ENCODE data around the gene KIRREL3. TPM values are rescaled to one million over a fixed set of nuclear protein-coding genes. Genes with fewer than 3 reads are reported as not detected.

KIRREL3 gene
- total and polyA plus RNA-seq, 2 of the 8 experiments (the other 6 are each of a cell fraction or from before 2014, with no cell fraction given): 0.29 to 0.32 TPM

DNA sequence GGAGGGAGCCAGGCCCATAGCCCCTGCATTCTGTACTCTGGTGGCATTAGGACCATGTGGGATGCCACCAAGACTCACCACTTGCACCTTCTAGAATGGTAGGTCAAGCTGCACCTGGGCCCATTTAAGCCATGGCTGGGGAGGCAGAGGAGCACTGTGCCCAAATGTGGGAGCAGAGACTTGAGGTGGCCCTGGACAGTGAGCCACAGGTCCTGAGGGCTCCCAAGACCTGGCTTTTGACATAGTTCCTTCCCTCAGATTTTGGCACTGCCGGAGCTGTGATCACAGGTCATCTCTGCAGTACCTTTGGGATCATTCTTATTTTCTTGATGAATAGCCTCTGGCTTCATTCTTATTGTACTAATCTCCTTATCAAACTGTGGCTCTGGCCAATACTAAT, 601.8 kb downstream of the KIRREL3 start:
- no peaks in the 10 kb centered on the region for H3K9me3 ChIP-seq (ENCODE audit: insufficient read depth in 2 of 2, low read depth in 1 of 2, low read length in 1 of 2)
- POLR2A ChIA-PET (ENCODE audit: partially characterized antibody): no interaction called here
- no peak overlapping the region for H3K18ac ChIP-seq (ENCODE audit: extremely low read depth, low read length)
- no peak overlapping the region for H3K9ac ChIP-seq (replicated peaks in 1 of 4; ENCODE audit: extremely low read depth in 1 of 4, low read depth in 3 of 4, low read length in 3 of 4)
- H3K4me2 ChIP-seq (ENCODE audit: insufficient read depth in 1 of 2, low read depth in 2 of 2, low read length in 2 of 2): no peak overlapping the region
- no peak overlapping the region for H2BK120ac ChIP-seq (replicated peaks; ENCODE audit: low read depth, low read length)
- no peak overlapping the region for H3K4me3 ChIP-seq (ENCODE audit: extremely low read depth in 1 of 4, insufficient read depth in 2 of 4, low read depth in 3 of 4, low read length in 4 of 4)
- no peak overlapping the region for H3K56ac ChIP-seq (replicated peaks; ENCODE audit: insufficient read length, low read depth, low read length)
- DNase-seq (ENCODE audit: low read depth in 1 of 2, low spot score in 2 of 2) (no peak), FAIRE-seq (no peak)
- H3K79me2 ChIP-seq (ENCODE audit: control insufficient read depth in 1 of 2, insufficient read depth in 2 of 2, low read length in 2 of 2): no peaks in the 10 kb centered on the region; a peak in 1 of 4 replicates
- TF ChIP-seq TEAD4 (IDR thresholded peaks at IDR 0.05; ENCODE audit: low read depth, low read length) (no peak), HDAC6 (IDR thresholded peaks at IDR 0.05; ENCODE audit: low read depth, low read length) (no peak), KDM1A (IDR thresholded peaks at IDR 0.05; ENCODE audit: borderline replicate concordance, low read length) (no peak), TCF12 (IDR thresholded peaks at IDR 0.05; ENCODE audit: low read depth, low read length) (no peak), KDM5A (IDR thresholded peaks at IDR 0.05; ENCODE audit: low read length) (no peak)
- H3K4ac ChIP-seq (replicated peaks; ENCODE audit: insufficient read length, low read depth, low read length): no peak overlapping the region
- H2AFZ ChIP-seq (ENCODE audit: low read length): no peak overlapping the region
- CTCF ChIA-PET (ENCODE audit: partially characterized antibody): interaction anchor here (1.1 kb wide), 1 partner anchor 91 kb away, joined by 4 read pairs; no protein-coding TSS in a partner anchor
- H2BK15ac ChIP-seq (ENCODE audit: low read length): no peak overlapping the region
- no peaks in the 10 kb centered on the region for H3K23me2 ChIP-seq (ENCODE audit: low read depth, low read length)
- H4K91ac ChIP-seq (replicated peaks; ENCODE audit: insufficient read length, low read length): no peak overlapping the region
- 91% methylated on average over 1 of the region's 1 CpG; no CpG with 5 or more reads in 1 of the 2 experiments for WGBS, 2 experiments (ENCODE audit: extremely low coverage in 1 of 2, insufficient coverage in 1 of 2, insufficient read length in 1 of 2, insufficient replicate concordance in 2 of 2, low coverage in 1 of 2, low lambda C conversion rate in 2 of 2, missing lambda C conversion rate in 1 of 2)
- H3K27me3 ChIP-seq (replicated peaks in 1 of 4; ENCODE audit: control insufficient read depth in 3 of 4, extremely low read depth in 1 of 4, insufficient read depth in 3 of 4, low read length in 3 of 4): no peaks in the 10 kb centered on the region
- no peak overlapping the region for H4K8ac ChIP-seq (ENCODE audit: extremely low read depth, insufficient read depth, low read length)
- H3K4me1 ChIP-seq (replicated peaks in 1 of 4; ENCODE audit: control insufficient read depth in 3 of 4, insufficient read depth in 4 of 4, low read length in 3 of 4): peaks cover 0 to 9% (median 5%) of the 10 kb centered on the region in 4 experiments; a peak in 4 of 7 replicates
- H4K5ac ChIP-seq (ENCODE audit: insufficient read length, low read depth, low read length): no peak overlapping the region
- no peak overlapping the region for H3K27ac ChIP-seq (ENCODE audit: low read depth, low read length)
- H2AK5ac ChIP-seq (ENCODE audit: low read depth, low read length): no peak overlapping the region
- H2BK12ac ChIP-seq (ENCODE audit: low read depth, low read length): no peak overlapping the region
- H2BK5ac ChIP-seq (ENCODE audit: low read depth, low read length): no peak overlapping the region
- H3K79me1 ChIP-seq (ENCODE audit: low read depth, low read length): no peaks in the 10 kb centered on the region
- H3K23ac ChIP-seq (ENCODE audit: insufficient read length): no peak overlapping the region
- H3K36me3 ChIP-seq (ENCODE audit: control insufficient read depth in 2 of 4, insufficient read depth in 4 of 4, low read length in 3 of 4): no peaks in the 10 kb centered on the region
- H2BK20ac ChIP-seq (ENCODE audit: low read length): no peak overlapping the region
- H3K14ac ChIP-seq (ENCODE audit: insufficient read length): no peak overlapping the region
- no peaks in the 10 kb centered on the region for H4K20me1 ChIP-seq (replicated peaks in 1 of 2; ENCODE audit: control insufficient read depth in 1 of 2, insufficient read depth in 2 of 2, low read length in 2 of 2)

Data from H1 (cell line).